Inferior parietal cortex (tissue), 1 donor: ENCODE measurements around the gene IQCM.

Experiments
- DNase-seq: peaks from one replicate; pipeline ENCODE4 v3.0.0-alpha.2; 2016; ENCODE audit errors: extremely low spot score

The IQCM gene, protein sequence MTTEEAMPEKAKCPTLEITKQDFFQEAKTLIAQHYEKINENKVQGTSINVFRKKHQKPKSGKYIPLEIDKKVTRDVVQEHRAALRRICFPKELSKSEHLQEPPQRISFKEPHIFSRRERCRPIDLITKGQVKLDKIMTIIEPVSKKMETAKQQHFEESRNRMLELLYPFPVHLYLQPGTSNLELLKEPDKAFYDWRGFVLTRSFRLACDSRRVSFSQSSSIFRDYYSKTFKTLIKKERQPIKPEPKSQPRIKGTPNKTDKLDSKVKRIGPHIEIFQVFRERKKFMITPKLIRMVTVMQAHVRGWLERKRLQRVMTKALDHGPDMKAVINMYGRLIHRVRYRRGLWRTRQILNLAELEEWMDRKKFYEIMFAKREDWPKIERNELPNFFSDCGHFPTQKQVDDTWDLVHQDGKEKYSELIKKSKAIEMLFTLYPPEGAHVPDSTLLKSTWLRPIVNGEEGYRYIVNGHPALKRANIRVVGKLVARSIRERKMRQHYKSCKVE

DNA sequence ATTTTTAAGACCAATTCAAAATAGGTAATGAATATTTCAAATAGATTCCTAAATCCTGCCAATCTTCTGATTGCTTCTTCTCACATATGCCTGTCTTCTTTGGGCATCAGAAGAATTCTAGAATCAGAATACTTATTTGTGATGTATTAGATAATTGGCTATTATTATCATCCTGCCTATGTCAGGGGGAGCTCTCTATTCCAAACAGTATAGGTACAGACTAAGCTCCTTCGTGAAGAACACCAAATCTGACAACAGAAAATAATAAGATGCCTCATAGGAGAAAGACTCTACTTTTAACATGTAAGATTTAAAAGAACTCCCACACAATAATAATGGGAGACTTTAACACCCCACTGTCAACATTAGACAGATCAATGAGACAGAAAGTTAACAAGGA, at the start of gene IQCM:
TSS of gene IQCM (minus strand) at position 101 of the 400 bp plus-strand sequence. CDS start 73,152 bp downstream, outside the sequence.
- no peak for DNase-seq

- no peak for DNase-seq
Observed at GRCh38 chr4:149857446-149857845, 41.8 kb upstream of the IQCM start.

DNA sequence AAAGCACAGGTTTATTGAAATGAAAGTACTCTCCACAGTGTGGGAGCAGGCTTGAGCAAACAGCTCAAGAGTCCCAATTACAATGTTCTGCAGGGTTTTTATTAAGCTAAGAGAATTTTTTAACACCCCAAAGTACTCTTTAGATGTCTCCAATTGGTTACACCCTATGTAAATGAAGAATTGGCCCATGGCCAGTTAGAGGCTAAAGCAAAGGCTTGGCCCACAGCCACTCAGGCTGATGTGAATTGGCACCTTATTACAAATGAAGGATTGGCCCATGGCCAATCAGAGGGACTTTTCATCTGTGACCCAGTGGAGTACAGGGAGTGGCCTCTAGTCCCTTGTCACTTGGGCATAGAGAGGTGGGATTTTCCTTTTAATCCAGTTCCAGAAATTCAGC, 30.1 kb upstream of the IQCM start:
- DNase-seq, result no peak

- no peak for DNase-seq
Observed at GRCh38 chr4:149841686-149842085, 26.0 kb upstream of the IQCM start.

DNA sequence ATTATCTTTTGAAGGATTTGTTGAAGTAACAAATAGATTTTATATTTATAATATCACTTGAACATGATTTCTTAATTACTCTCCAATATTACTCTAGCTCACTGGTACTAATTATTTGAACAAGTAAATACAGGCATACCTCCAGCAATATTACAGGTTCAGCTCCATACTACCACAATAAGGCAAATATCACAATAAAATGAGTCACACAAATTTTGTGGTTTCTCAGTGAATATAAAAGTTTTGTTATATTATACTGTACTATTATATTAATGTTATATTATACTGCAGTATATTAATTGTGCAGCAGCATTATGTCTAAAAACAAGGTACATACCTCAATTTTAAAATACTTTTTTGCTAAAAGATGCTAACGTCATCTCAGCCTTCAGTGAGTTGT, 22.4 kb upstream of the IQCM start:
- DNase-seq, result no peak

DNA sequence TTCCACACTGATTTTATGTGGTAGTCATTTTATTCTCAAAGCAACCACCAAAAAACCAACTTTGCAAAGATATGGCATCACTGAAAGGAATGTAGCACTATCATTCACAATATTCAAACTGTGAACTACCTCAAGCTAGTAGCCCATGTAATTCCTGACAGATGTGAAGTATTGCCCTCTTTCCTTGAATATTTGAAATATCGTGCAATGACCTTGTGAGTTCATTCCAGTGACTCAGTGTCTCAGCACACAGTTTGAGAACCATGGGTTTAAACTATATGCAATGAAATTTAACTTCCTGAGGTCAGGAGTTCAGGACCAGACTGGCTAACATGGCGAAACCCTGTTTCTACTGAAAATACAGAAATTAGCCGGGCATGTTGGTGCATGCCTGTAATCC, 20.9 kb upstream of the IQCM start:
- no peak for DNase-seq

DNA sequence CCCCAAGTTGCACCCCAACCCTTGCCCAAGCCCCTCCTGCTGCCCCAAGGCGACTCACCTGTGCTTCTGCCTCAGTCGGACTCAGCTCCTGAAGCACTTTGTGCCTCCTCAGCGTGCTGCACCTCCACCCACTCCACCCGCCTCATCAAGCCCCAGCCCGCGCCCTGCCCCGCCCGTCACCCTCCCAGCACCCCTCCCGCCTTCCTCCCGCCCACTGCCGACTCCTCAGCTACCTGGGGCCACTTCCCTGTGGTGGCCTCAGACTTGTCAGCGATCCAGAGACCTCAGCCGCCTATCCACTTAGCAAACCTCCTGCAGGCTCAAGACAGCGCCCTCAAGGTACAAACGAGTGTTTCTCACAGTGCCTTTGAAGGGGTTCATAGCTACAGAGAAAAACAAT, 19.6 kb upstream of the IQCM start:
- DNase-seq, result no peak

- no peak for DNase-seq
Observed at GRCh38 chr4:149831656-149832208, 16.1 kb upstream of the IQCM start.

- no peak for DNase-seq
Observed at GRCh38 chr4:149830823-149831222, 15.2 kb upstream of the IQCM start.

- DNase-seq, result no peak
Observed at GRCh38 chr4:149825336-149825735, 9.7 kb upstream of the IQCM start.

DNA sequence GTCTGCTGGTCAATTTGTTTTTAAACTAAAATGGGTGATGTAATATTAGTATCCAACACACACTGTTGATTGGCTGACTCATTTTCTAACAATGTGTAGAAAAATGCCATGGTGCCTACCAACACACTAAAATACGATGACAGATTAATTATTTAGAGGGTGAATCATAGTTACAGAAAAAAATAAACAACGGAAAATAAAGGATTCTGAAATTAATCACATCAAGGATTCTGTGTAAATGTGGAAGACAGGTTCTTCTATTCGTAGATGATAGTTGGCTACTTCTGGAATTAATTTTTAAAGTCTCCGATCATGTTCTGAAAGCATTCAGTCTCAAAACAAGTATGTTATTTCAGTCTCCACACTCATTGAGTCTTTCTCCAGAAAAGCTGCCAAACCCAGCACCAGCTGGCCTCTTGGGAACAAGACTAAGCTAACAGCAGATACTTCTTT, 8.2 kb upstream of the IQCM start:
- no peak for DNase-seq

- DNase-seq, result no peak
Observed at GRCh38 chr4:149801416-149801815, 14.2 kb downstream of the IQCM start.

DNA sequence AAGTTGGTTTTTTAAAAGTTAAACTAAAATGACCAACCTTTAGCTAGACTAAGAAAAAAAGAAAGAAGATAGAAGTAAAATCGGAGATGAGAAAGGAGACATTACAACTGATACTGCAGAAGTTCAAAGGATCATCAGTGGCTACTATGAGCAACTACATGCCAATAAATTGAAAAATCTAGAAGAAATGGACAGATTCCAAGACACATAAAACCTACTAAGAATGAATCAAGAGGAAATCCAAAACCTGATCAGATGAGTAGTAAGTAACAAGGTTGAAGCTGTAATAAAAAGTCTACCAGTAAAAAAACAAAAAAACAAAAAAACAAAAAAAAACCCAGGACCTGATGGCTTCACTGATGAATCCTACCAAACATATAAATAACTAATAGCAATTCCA, 16.1 kb downstream of the IQCM start:
- no peak for DNase-seq

DNA sequence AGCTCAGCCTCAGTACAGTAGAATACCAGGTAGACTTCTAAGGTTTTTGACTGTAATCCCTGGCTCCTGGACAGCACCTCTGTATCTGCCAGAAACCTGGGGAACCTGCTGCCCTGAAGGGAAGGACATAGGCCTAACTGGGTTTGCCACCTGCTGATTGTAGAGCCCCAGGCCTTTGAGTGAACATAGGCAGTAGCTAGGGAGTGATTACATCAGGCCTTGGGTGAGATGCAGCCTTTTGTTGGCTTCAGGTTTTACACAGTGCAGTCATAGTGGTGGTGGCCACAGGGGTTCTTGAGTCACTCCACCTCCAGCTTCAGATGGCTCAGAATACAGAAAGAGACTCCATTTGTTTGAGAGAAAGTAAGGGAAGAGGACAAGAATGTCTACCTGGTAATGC, 19.3 kb downstream of the IQCM start:
- no peak for DNase-seq

GRCh38 chr4:149795256-149795655, 20.4 kb downstream of the IQCM start:
- no peak for DNase-seq

GRCh38 chr4:149794352-149794751, 21.3 kb downstream of the IQCM start:
- DNase-seq, result no peak

GRCh38 chr4:149793459-149793858, 22.2 kb downstream of the IQCM start:
- DNase-seq, result no peak

- no peak for DNase-seq
Observed at GRCh38 chr4:149791851-149792250, 23.8 kb downstream of the IQCM start.

- DNase-seq, result no peak
Observed at GRCh38 chr4:149790172-149790907, 25.3 kb downstream of the IQCM start.

GRCh38 chr4:149788300-149788699, 27.3 kb downstream of the IQCM start:
- DNase-seq, result no peak

GRCh38 chr4:149785696-149786431, 29.8 kb downstream of the IQCM start:
- no peak for DNase-seq

- DNase-seq, result no peak
Observed at GRCh38 chr4:149784018-149784417, 31.6 kb downstream of the IQCM start.
